OCI-LY3 (cell line): ENCODE results near the gene KLF16.

Experiments
- EZH2phosphoT487 ChIP-seq: fragments of 200-600 bp; shearing (Covaris generic); IDR thresholded peaks from 2 replicates; pipeline ENCODE4 v1.6.1; 2018; ENCODE audit warnings: antibody characterized with exemption, mixed run types, low read depth
- TF ChIP-seq, protein P1 (sequence below): fragments of 200-600, 300-600 bp; sonication (generic); IDR thresholded peaks from 2 replicates; pipeline ENCODE4 v1.5.1; 2014; ENCODE audit warnings: antibody characterized with exemption, low read length, low read depth

DNA sequence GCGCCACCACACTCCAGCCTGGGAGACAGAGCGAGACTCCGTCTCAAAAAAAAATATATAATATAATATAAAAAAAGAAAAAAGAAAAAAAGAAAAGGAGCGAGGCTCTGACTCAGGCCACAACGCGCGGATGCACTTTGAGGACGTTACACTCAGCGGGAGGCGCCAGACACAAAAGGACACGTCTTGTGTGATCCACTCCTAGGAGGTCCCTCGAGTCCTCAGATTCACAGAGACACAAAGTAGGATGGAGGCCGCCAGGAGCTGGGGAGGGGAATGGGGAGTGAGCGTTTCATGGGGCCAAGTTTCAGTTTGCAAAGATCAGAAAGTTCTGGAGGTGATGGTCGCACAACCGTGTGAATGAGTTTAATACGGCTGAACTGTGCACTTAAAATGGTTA lies 30.4 kb upstream of the KLF16 start:
- TF ChIP-seq, protein P1, sequence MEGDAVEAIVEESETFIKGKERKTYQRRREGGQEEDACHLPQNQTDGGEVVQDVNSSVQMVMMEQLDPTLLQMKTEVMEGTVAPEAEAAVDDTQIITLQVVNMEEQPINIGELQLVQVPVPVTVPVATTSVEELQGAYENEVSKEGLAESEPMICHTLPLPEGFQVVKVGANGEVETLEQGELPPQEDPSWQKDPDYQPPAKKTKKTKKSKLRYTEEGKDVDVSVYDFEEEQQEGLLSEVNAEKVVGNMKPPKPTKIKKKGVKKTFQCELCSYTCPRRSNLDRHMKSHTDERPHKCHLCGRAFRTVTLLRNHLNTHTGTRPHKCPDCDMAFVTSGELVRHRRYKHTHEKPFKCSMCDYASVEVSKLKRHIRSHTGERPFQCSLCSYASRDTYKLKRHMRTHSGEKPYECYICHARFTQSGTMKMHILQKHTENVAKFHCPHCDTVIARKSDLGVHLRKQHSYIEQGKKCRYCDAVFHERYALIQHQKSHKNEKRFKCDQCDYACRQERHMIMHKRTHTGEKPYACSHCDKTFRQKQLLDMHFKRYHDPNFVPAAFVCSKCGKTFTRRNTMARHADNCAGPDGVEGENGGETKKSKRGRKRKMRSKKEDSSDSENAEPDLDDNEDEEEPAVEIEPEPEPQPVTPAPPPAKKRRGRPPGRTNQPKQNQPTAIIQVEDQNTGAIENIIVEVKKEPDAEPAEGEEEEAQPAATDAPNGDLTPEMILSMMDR: no peak
- TF ChIP-seq EZH2phosphoT487: no peak
